GM12872 (cell line): ENCODE results near the gene SELENOT.

Experiments used
- CTCF ChIP-seq: IDR thresholded peaks from 3 replicates; pipeline ENCODE4 v1.5.1; 2011; ENCODE audit warnings: low read depth, mild to moderate bottlenecking, low read length, moderate library complexity; ENCODE audit not compliant: insufficient read depth

SELENOT gene

GRCh38 chr3:150603153-150603979, at the start of gene SELENOT:
Gene SELENOT, plus strand, starts transcription at chr3:150603321. Its CDS starts 42 bp downstream, at chr3:150603363.
- no peak for TF ChIP-seq CTCF

- no peak for TF ChIP-seq CTCF
Observed at GRCh38 chr3:150555859-150556436, 47.2 kb upstream of the SELENOT start.

GRCh38 chr3:150556792-150557191, 46.3 kb upstream of the SELENOT start:
- no peak for TF ChIP-seq CTCF

- TF ChIP-seq CTCF: no peak
Observed at GRCh38 chr3:150557725-150558124, 45.4 kb upstream of the SELENOT start.

- no peak for TF ChIP-seq CTCF
Observed at GRCh38 chr3:150564243-150564642, 38.9 kb upstream of the SELENOT start.

GRCh38 chr3:150567328-150567727, 35.8 kb upstream of the SELENOT start:
- no peak for TF ChIP-seq CTCF

GRCh38 chr3:150577855-150578254, 25.3 kb upstream of the SELENOT start:
- no peak for TF ChIP-seq CTCF
